Fibroblast of lung (primary cell): Measurements from ENCODE around the gene RAPGEF2. TPM values are rescaled to one million over a fixed set of nuclear protein-coding genes. Genes with fewer than 3 reads are reported as not detected.

Experiments used
- DNase-seq, 2 donors: peaks; one replicate each; pipeline versions ENCODE4 v3.0.0 to v3.0.0-alpha.2; 2010; ENCODE audit warnings: low read depth in 2 of 2
- H2AFZ ChIP-seq: 2 replicates; pipeline ENCODE4 v1.5.1; 2012; ENCODE audit warnings: low read length, control low read depth, inconsistent platforms
- H3K27ac ChIP-seq: 2 replicates; pipeline ENCODE4 v1.5.1; 2011; ENCODE audit warnings: low read length, control low read depth; ENCODE audit not compliant: insufficient read depth
- H3K27me3 ChIP-seq: 2 replicates; pipeline ENCODE4 v1.5.1; 2011; ENCODE audit warnings: mild to moderate bottlenecking, low read length; ENCODE audit not compliant: control insufficient read depth, insufficient read depth
- H3K36me3 ChIP-seq: 2 replicates; pipeline ENCODE4 v1.5.1; 2011; ENCODE audit warnings: low read length; ENCODE audit not compliant: control insufficient read depth, insufficient read depth
- H3K4me1 ChIP-seq: 2 replicates; pipeline ENCODE4 v1.5.1; 2011; ENCODE audit warnings: low read length; ENCODE audit not compliant: control insufficient read depth, insufficient read depth; ENCODE audit errors: extremely low read depth
- H3K4me2 ChIP-seq: 2 replicates; pipeline ENCODE4 v1.5.1; 2011; ENCODE audit warnings: low read length, control low read depth; ENCODE audit not compliant: insufficient read depth; ENCODE audit errors: extremely low read depth
- H3K4me3 ChIP-seq, 4 experiments: fragments of 200-600 bp in 1 of 4; sonication (generic) in 1 of 4; replicated peaks in 1 of 4; 2 replicates each; pipeline ENCODE4 v1.5.1; 2011 to 2016; ENCODE audit warnings: low read length in 4 of 4, low read depth in 3 of 4, mild to moderate bottlenecking in 3 of 4, control low read depth in 2 of 4, inconsistent platforms in 1 of 4, mixed read lengths in 1 of 4; ENCODE audit not compliant: insufficient read depth in 1 of 4; ENCODE audit errors: control extremely low read depth in 1 of 4
- H3K79me2 ChIP-seq: 2 replicates; pipeline ENCODE4 v1.5.1; 2012; ENCODE audit warnings: mild to moderate bottlenecking, low read length, inconsistent platforms; ENCODE audit not compliant: control insufficient read depth, insufficient read depth
- H3K9ac ChIP-seq: 2 replicates; pipeline ENCODE4 v1.5.1; 2011; ENCODE audit warnings: mild to moderate bottlenecking, low read length, control low read depth; ENCODE audit not compliant: insufficient read depth
- H3K9me3 ChIP-seq: 2 replicates; pipeline ENCODE4 v1.5.1; 2012; ENCODE audit warnings: low read depth, low read length; ENCODE audit not compliant: control insufficient read depth, insufficient read depth
- H4K20me1 ChIP-seq: 2 replicates; pipeline ENCODE4 v1.5.1; 2011; ENCODE audit warnings: low read length; ENCODE audit not compliant: control insufficient read depth, insufficient read depth; ENCODE audit errors: extremely low read depth
- CTCF ChIP-seq, 2 donors: IDR thresholded peaks in 1 of 2; conservative IDR thresholded peaks in 1 of 2; 1 replicate in 1 of 2; 2 replicates in 1 of 2; pipeline ENCODE4 v1.5.1; 2011 to 2012; ENCODE audit warnings: low read length in 2 of 2, control low read depth in 1 of 2, inconsistent platforms in 1 of 2, low read depth in 1 of 2, mild to moderate bottlenecking in 1 of 2
- EZH2 ChIP-seq: IDR thresholded peaks from 2 replicates; pipeline ENCODE4 v1.5.1; 2012; ENCODE audit warnings: low read length, control low read depth, mild to moderate bottlenecking; ENCODE audit errors: missing control alignments
- polyA plus RNA-seq, 2 donors: library from polyadenylated mRNA; depleted of rRNA in 1 of 2; stranded (reverse) in 1 of 2; unstranded in 1 of 2; fragments of >200 nt; gene quantifications; 2 replicates each; pipeline ENCODE4 v1.2.1, GENCODE V29; 2011 to 2012; ENCODE audit warnings: missing spikeins in 1 of 2
- total RNA-seq: library from RNA; depleted of rRNA; stranded (reverse); fragments of >200 nt; gene quantifications from 2 replicates; pipeline ENCODE4 v1.2.1, GENCODE V29; 2014

RAPGEF2 gene
- total and polyA plus RNA-seq, 2 donors (not counting 1 experiment from before 2014, with no cell fraction given), result 45.5 to 58.5 TPM

GRCh38 chr4:159357350-159357749, 254.5 kb downstream of the RAPGEF2 start:
- Histone ChIP-seq H3K79me2 (no peaks in the 10 kb centered on the region), H3K9me3 (no peaks in the 10 kb centered on the region), H3K27ac (no peak overlapping the region), H3K9ac (no peak overlapping the region), H3K27me3 (no peaks in the 10 kb centered on the region), H3K4me2 (no peak overlapping the region), H4K20me1 (no peaks in the 10 kb centered on the region), H3K36me3 (no peaks in the 10 kb centered on the region), H3K4me3 (no peak overlapping the region), H2AFZ (no peak overlapping the region), H3K4me1 (peaks cover 6% of the 10 kb centered on the region)
- no peak for DNase-seq
- TF ChIP-seq EZH2 (no peak), CTCF (conservative IDR thresholded peaks at IDR 0.05 in 1 of 2, IDR thresholded peaks at IDR 0.05 in 1 of 2; ENCODE audit: low read depth in 1 of 2, low read length in 2 of 2) (no peak)

- peaks cover 6% of the 10 kb centered on the region for H3K4me1 ChIP-seq
- no peak overlapping the region for H3K4me3 ChIP-seq
- DNase-seq, result peak; percentile 76 to 87
- H3K9ac ChIP-seq, result no peak overlapping the region
- H3K4me2 ChIP-seq, result peak overlapping the region; percentile 42
- H3K27me3 ChIP-seq, result no peaks in the 10 kb centered on the region
- TF ChIP-seq EZH2 (no peak), CTCF (conservative IDR thresholded peaks at IDR 0.05 in 1 of 2, IDR thresholded peaks at IDR 0.05 in 1 of 2; ENCODE audit: low read depth in 1 of 2, low read length in 2 of 2) (no peak)
- no peaks in the 10 kb centered on the region for H4K20me1 ChIP-seq
- H3K79me2 ChIP-seq, result no peaks in the 10 kb centered on the region
- no peak overlapping the region for H2AFZ ChIP-seq
- peak overlapping the region; percentile 52 for H3K27ac ChIP-seq
- no peaks in the 10 kb centered on the region for H3K9me3 ChIP-seq
- H3K36me3 ChIP-seq, result no peaks in the 10 kb centered on the region
These were observed 255.3 kb downstream of the RAPGEF2 start for GRCh38 chr4:159358226-159358625.

GRCh38 chr4:159360549-159360948, 257.7 kb downstream of the RAPGEF2 start:
- Histone ChIP-seq H3K36me3 (no peaks in the 10 kb centered on the region), H3K79me2 (no peaks in the 10 kb centered on the region), H3K9ac (no peak overlapping the region), H2AFZ (no peak overlapping the region), H3K27ac (peak overlapping the region; percentile 21), H3K4me1 (peaks cover 6% of the 10 kb centered on the region), H3K27me3 (no peaks in the 10 kb centered on the region), H3K4me2 (peak overlapping the region; percentile 17), H3K4me3 (no peak overlapping the region), H3K9me3 (no peaks in the 10 kb centered on the region), H4K20me1 (no peaks in the 10 kb centered on the region)
- no peak for TF ChIP-seq EZH2
- TF ChIP-seq CTCF (conservative IDR thresholded peaks at IDR 0.05 in 1 of 2, IDR thresholded peaks at IDR 0.05 in 1 of 2; ENCODE audit: low read depth in 1 of 2, low read length in 2 of 2), result no peak
- peak; percentile 89 to 97 for DNase-seq
